Endometrium (tissue), 2 donors: Measurements from ENCODE around the gene PRKAG2.

Source experiments
- FAIRE-seq: peaks from 2 replicates; lab custom pipeline; 2012; peaks lifted over from hg19 to GRCh38; lab: Jason Lieb, UNC
- donor health status: control.
- donor health status: control.

PRKAG2 gene

DNA sequence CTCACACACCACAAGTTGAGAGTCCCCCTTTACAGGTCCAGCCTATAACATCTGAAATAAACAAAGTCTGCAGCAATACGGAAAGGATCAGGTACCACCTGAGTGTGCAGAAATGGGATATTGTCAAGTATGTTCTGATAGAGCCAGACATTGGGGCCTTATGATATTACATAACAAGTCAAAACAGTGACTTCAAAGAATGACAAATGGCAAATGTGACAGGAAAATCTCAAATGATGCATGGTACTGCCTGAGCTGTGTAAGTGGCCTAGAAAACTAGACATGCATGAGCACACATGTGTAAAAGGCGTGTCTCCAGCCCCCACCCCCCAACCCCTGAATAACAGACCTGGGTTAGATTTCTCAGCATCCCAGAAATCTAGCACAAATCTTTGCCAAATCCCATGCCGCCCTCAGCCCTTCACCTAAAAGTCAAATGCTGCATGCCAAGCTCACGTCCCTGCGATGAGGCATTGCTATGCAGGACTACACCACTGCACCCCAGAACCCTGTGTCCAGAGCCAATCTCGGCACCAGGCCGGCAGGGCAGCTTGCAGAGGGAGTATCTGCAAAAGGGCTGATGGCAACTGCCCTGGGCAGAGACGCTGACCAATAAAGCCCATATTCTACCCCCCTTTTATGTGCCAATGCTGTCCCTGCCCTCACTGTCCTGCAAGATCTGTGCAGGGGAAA lies 58.8 kb downstream of the PRKAG2 start:
- FAIRE-seq, result no peak

DNA sequence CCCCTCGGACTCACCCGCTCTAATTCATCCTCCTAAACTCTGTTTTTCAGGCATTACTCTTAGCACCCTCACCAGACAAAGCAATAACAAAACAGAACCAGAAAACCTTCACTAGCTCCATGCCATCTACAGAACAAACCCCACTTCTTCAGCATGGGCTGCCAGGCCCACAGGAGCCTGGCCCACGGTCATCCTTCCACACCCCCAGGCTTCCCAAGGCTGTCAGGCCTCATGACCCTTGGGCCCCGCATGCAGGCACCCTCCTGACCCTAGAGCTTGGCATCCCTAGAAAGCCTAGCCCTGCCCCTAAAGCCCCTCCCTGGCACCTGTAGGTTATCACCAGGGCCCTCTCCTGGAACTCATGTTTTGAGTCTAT lies 59.6 kb downstream of the PRKAG2 start:
- no peak for FAIRE-seq

GRCh38 chr7:151816562-151817314 lies 60.2 kb downstream of the PRKAG2 start:
- no peak for FAIRE-seq

DNA sequence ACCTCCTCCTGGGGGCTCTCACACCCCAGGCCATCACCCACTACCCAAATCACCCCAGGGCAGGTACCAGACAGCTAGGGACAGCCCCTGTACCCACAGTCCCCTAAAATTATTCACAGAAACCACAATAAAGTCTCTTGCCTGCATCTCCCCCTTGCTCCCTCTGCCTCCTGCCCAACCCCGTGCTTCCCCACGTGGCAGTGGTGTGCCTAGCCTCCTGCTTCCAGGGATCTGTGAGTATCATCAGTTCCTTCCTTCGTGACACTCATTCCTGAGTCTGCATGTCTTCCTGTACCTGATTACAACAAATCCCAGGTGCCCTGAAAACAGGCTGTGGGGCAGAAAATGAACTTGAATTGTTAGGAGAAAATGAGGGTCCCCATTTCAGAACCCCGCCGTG lies 61.5 kb downstream of the PRKAG2 start:
- FAIRE-seq, result no peak

- no peak for FAIRE-seq
Observed at GRCh38 chr7:151814400-151815009, 62.4 kb downstream of the PRKAG2 start.

GRCh38 chr7:151813997-151814396 lies 62.9 kb downstream of the PRKAG2 start:
- FAIRE-seq, result no peak

GRCh38 chr7:151813445-151813844 lies 63.5 kb downstream of the PRKAG2 start:
- FAIRE-seq, result no peak

GRCh38 chr7:151812967-151813366 lies 63.9 kb downstream of the PRKAG2 start:
- FAIRE-seq, result no peak

- no peak for FAIRE-seq
Observed at GRCh38 chr7:151810441-151811232, 66.3 kb downstream of the PRKAG2 start.

- FAIRE-seq, result no peak
Observed at GRCh38 chr7:151809864-151810170, 67.1 kb downstream of the PRKAG2 start.

DNA sequence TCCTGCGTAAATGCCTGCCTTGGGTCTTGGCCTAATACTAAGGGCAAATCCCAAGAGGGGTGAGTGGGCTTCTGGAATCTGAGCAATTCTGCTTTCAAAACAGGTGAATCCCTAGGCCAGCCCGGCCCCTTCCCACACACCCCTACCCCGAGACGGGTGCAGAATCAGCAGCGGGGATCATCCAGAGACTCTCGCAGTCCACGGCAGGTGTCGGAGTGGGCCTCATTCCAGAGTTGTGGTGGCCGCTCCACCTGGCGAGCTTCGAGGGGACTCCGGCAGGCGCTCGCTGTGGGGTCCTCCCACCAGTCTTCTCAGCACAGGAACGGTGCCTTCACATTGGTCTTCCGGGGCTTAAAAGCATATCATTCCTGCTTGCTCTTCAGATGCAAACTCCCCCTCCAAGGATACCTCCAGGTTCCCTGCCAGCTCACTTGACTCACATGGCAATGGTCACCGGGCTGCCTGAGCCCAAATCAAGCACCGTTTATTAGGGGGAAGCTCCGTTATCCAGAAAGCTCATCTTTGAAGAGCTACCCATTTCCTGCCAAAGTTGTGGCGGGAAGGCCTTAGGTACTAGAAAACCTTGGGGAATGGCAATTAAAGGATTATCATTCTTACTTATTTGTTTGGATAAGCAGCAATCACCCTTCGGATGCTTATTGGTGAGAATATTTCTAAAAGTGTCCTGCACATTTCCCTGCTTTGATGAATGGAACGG lies 67.6 kb downstream of the PRKAG2 start:
- no peak for FAIRE-seq

DNA sequence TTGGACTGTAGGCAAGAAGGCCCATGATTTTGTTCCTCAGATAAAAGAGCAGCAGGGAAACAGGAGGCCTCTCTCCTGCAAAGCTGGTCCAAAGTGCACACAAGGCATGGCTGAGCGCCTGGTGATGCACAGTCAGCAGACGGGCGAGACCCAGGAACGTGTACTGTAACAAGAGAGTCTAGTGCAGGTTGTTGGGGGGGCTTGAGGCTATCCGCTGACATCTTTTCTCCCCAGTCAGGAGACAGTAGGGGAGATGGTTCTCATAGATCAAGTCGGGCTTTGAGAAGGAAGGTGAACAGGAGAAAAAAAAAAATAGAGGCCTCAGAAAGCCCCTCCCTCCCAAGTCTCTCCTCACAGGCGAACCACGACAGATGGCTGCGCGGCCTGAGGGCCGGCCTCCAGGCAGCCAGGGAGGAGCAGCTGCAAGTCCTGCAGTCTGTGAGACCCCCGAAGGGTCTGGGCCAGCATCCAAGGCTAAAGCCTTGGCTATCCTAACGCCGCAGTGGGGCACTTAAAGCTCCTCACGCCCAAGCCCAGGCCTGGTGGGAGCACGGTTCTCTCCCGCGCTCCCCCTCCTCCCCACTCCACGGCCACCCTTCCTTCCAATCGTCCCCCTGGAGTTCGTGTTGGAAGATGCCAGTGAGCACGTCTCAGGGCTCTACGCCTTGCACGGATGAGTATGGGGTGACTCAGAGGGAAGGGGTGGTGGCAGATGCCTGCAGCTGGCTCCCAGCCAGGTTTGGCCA lies 68.3 kb downstream of the PRKAG2 start:
- no peak for FAIRE-seq

GRCh38 chr7:151807846-151808245 lies 69.1 kb downstream of the PRKAG2 start:
- FAIRE-seq, result no peak

DNA sequence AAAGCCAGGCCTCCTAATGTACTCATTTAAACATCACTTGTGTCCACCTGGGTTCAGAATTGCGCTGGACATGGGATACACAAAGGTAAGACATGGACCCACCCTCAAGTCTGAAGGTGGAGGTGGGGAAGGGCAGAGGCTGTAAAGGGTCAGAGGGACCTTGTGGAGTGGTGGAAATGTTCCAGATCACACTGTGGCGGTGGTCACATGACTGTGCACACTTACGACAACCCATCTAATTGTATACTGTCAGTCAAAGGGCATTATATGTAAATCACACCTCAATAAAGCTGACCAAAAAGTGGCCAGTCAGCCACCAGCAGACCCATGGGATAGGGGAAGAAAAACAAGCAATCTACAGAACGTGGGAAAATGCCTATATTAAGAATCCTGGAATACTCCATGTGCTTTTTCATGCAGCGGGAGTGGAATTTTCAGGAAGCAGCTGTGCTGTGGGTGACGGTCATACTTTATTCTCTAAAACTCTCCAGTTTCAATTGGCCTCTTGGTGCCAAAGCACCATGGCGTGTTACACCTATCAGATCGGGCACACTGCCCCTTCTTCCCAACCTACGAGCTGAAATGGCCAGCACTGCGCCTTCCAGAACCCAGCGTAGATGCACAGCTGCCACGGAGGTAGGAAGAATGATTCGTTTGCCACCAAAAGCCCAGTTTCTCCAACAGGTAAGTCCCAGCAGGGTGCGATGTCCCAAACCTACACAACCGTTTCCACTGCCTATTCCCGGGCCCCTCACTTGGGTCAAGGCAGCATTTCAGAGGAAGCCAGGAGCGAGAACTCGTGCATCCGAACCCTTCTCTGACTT lies 69.8 kb downstream of the PRKAG2 start:
- no peak for FAIRE-seq

- FAIRE-seq, result no peak
Observed at GRCh38 chr7:151806204-151806603, 70.7 kb downstream of the PRKAG2 start.

GRCh38 chr7:151805191-151805590 lies 71.7 kb downstream of the PRKAG2 start:
- FAIRE-seq, result no peak

- FAIRE-seq, result no peak
Observed at GRCh38 chr7:151804756-151805155, 72.2 kb downstream of the PRKAG2 start.

DNA sequence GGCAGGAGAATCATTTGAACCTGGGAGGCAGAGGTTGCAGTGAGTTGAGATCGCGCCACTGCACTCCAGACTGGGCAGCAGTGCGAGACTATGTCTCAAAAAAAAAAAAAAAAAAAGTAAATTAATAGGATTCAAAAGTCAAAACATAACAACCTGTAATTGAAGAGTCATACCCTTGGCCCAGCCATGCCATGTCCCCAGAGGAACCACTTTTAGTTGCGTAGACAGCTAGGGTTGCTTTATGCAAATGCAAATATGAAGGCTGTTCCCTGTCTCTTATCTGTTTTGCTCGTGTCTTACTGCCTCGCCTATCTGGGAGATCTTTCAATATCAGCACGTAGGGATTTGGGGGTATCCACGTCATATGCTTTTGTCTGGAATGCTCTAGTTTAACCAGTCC lies 73.1 kb downstream of the PRKAG2 start:
- no peak for FAIRE-seq

- FAIRE-seq, result no peak
Observed at GRCh38 chr7:151802469-151802846, 74.5 kb downstream of the PRKAG2 start.

DNA sequence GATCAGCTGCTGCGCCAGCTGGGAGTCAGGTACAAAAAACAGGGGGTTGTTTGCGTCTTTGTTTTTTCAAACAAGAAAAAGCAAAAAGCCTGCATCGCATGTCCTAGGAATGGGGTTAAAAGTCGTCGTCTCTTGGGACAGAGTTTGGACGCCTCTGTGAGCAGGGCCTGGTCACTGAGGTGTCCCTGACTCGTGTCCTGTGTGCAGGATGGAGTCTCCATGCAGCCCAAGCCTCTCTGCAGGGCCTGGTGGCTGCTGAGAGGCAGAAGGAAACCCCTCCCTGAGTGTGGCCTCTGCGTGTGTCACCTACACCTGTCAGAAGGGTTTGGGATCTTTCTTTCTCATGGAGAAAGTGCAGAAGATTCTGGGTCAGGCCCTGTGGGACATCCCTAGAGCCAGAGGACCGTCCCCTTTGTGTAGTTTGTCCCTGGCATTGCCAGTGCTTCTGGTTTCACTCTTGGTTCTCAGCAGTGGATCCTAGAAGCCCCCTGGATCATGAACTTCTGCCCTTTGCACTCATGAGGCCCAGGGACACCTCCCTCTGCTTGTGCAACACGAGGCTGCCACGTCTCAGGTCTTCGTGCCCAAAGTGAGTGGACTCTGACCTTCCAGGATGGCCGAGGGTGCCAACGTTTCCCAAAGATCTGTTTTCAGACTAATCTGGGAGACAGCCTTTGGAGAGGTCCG lies 75.0 kb downstream of the PRKAG2 start:
- no peak for FAIRE-seq
